ENCODE measurements around the gene SECTM1.

DNA sequence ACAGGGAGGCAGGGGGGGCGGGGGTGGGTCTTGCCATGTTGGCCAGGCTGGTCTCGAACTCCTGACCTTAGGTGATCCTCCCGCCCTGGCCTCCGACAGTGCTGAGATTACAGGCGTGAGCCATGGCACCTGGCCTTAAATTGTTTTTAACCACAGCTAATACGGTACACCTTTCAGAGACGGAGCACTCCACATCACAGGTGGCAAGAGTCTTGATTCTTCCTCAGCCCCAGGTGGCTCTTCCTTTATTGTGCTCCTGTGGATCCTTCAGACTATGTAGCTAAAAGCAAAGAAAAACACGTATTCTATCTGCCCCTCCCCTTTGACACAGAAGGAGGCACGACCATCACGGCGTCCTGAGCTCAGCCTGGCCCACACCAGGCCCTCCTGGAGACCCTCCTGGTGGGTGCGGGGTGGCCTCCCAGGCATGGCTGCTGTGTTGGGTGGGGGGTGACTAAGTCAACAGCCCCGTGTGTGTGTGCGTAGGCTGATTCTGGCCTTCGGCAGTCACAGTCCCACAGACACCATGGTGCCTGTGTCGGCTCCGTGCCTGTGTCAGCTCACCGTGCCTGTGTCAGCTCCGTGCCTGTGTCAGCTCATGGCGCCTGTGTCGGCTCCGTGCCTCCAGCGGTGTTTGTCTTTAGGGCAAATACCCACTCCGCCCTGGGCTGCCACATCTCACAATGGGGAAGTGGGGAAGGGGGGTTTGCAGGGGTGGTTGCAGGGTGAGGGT is 10.8 kb upstream of the SECTM1 start:
- TF ChIP-seq, protein P1, sequence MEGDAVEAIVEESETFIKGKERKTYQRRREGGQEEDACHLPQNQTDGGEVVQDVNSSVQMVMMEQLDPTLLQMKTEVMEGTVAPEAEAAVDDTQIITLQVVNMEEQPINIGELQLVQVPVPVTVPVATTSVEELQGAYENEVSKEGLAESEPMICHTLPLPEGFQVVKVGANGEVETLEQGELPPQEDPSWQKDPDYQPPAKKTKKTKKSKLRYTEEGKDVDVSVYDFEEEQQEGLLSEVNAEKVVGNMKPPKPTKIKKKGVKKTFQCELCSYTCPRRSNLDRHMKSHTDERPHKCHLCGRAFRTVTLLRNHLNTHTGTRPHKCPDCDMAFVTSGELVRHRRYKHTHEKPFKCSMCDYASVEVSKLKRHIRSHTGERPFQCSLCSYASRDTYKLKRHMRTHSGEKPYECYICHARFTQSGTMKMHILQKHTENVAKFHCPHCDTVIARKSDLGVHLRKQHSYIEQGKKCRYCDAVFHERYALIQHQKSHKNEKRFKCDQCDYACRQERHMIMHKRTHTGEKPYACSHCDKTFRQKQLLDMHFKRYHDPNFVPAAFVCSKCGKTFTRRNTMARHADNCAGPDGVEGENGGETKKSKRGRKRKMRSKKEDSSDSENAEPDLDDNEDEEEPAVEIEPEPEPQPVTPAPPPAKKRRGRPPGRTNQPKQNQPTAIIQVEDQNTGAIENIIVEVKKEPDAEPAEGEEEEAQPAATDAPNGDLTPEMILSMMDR (conservative IDR thresholded peaks at IDR 0.05 in 1 of 2, IDR thresholded peaks at IDR 0.05 in 1 of 2; ENCODE audit: extremely low read depth in 1 of 2, insufficient read depth in 1 of 2, low read depth in 1 of 2, low read length in 2 of 2): no peak
- TF ChIP-seq EZH2 (IDR thresholded peaks at IDR 0.05; ENCODE audit: borderline replicate concordance, low read length): no peak

Data from mammary epithelial cell (primary cell).